NCI-H446 (cell line): ENCODE measurements around the gene PNPLA3.

Experiments used
- DNase-seq, 2 experiments: peaks; one replicate each; lab custom pipeline; 2025; lab: John Stamatoyannopoulos, UW

Gene PNPLA3

GRCh38 chr22:43923631-43924464 is at the start of gene PNPLA3:
TSS of gene PNPLA3 (plus strand) at chr22:43923805. CDS start at chr22:43923912, 107 bp downstream.
- peak; percentile 62 to 90 for DNase-seq

- DNase-seq: no peak
These were observed 46.6 kb upstream of the PNPLA3 start for GRCh38 chr22:43876866-43877509.

- DNase-seq: no peak
These were observed 45.4 kb upstream of the PNPLA3 start for GRCh38 chr22:43878079-43878795.

- DNase-seq: no peak
These were observed 44.6 kb upstream of the PNPLA3 start for GRCh38 chr22:43878831-43879550.

- no peak for DNase-seq
These were observed 43.6 kb upstream of the PNPLA3 start for GRCh38 chr22:43879901-43880540.

- DNase-seq: no peak
These were observed 43.0 kb upstream of the PNPLA3 start for GRCh38 chr22:43880541-43880991.

- no peak for DNase-seq
These were observed 42.2 kb upstream of the PNPLA3 start for GRCh38 chr22:43881091-43882061.

- no peak for DNase-seq
These were observed 41.4 kb upstream of the PNPLA3 start for GRCh38 chr22:43882122-43882767.

- DNase-seq: peak in 1 of 2 experiments; percentile 66
These were observed 40.5 kb upstream of the PNPLA3 start for GRCh38 chr22:43883012-43883661.

GRCh38 chr22:43883719-43884415 is 39.7 kb upstream of the PNPLA3 start:
- DNase-seq: no peak

- peak; percentile 31 to 72 for DNase-seq
These were observed 38.8 kb upstream of the PNPLA3 start for GRCh38 chr22:43884600-43885318.

GRCh38 chr22:43885319-43885671 is 38.3 kb upstream of the PNPLA3 start:
- DNase-seq: no peak

- no peak for DNase-seq
These were observed 37.8 kb upstream of the PNPLA3 start for GRCh38 chr22:43885786-43886185.

- DNase-seq: no peak
These were observed 37.4 kb upstream of the PNPLA3 start for GRCh38 chr22:43886231-43886630.

- no peak for DNase-seq
These were observed 36.2 kb upstream of the PNPLA3 start for GRCh38 chr22:43887391-43887790.

GRCh38 chr22:43888740-43889139 is 34.9 kb upstream of the PNPLA3 start:
- no peak for DNase-seq

GRCh38 chr22:43889201-43889859 is 34.3 kb upstream of the PNPLA3 start:
- DNase-seq: no peak
